Epithelial cell of esophagus (primary cell): ENCODE data around the gene ZNF554.

ENCODE experiments used
- DNase-seq: peaks from one replicate; pipeline ENCODE4 v3.0.0; 2010; ENCODE audit warnings: low read depth
- H3K4me3 ChIP-seq: 2 replicates; pipeline ENCODE4 v1.5.1; 2011; ENCODE audit warnings: mild to moderate bottlenecking, low read length, control low read depth
- CTCF ChIP-seq: IDR thresholded peaks from 2 replicates; pipeline ENCODE4 v1.5.1; 2011; ENCODE audit warnings: low read depth, mild to moderate bottlenecking, low read length, control low read depth, inconsistent platforms; ENCODE audit not compliant: insufficient read depth; ENCODE audit errors: missing control alignments

ZNF554 gene

DNA sequence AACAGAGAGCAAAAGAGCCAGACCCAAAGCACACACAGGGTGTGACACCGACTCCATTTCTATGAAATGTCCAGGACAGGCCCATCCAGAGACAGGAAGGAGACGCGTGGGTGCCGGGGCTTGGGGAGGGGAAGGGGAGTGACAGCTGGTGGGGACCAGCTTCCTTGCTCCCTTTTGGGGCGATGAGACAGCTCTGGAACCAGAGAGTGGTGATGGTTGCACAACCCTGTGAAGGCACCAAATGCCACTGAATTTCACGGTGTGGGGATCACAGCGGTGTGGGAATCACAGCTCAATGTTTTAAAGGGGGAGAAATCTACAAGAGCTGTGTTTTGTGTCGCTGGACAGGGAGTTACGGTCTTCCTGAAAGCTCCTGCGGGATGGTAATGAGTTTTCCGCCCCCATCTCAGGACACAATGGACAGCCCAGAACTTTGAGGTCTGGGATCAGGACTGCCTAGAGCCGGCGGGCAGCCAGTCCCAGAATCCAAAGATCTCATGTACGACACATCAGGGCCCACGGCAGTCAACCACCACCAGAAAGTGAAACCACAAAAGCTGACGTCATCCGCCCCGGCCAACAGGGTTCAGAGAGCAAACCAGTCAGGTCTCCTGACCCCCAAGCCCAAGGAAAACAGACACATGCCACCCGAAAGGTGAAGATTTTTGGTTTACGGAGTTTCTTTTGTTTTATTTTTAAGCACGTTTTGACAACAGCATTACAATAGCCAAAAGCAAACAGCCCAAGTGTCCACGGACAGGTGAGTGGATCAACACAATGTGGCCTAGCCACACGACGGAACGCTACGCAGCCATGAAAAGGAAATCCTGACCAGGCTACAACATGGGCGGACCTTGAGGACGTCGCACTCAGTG is 43.9 kb upstream of the ZNF554 start:
- no peak for TF ChIP-seq CTCF
- no peak for DNase-seq
- H3K4me3 ChIP-seq = no peak overlapping the region

DNA sequence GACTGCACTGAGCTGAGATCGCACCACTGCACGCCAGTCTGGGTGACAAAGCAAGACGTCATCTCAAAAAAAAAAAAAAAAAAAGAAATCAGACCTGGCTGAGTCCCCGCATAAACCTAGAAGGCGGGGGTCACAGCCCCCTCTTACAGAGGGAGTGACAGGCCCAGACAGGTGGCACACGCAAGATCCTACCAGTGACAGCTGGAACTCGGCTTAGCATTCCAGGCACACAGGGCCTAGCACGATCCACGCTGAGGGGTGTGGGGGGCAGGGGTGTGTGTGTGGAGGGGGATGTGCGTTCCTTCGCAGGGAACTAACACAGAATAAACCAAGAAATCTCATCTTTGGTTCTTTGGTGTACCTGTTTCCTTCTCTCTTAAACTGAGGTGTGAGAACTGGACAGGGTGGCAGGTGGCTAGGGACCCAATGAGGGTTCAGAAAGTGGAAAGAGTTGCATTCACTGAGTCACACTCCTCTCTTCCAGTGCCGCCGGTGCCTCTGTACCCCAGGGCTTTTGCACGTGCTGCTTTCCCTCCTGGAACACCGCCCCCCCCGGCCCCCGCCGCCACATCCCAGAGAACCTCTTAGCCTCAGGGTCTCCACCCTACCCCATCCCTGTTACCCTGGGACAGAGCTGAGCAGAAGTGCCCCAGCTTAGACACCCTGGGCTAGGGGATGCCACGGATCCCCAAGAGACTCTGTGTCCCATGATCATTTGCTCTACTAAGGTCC is 41.5 kb upstream of the ZNF554 start:
- TF ChIP-seq CTCF = no peak
- no peak overlapping the region for H3K4me3 ChIP-seq
- DNase-seq = no peak

DNA sequence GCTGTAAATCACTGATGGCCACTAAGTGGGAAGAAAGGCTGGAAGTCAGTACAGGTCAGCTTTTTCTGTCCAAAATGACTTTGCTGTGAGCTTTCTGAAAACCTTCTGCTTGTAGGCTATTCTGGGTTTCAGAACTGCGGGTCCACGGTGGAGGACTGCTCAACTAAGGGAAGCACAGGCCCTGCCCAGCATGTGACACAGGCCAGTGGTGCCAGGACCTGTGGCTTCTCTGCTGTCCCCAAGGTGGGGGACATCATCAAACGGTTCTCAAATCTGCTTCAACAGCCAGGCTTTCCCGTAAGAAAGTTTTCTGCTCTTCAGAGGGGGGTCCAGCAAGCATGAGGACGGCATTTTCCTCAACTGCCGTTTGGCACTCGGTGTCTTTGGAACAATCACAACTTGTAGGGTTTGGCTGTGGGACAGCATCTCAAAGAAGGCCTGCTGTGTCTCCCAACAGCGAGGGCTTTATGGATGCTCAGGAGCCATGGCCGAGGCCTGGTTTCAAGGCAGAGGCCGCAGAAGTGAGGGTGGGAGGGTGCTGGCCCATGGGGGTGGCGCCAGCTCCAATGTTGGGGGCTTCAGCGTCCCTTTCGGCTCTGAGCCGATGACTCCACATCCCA is 40.4 kb upstream of the ZNF554 start:
- TF ChIP-seq CTCF = no peak
- no peak for DNase-seq
- H3K4me3 ChIP-seq = no peak overlapping the region

GRCh38 chr19:2780284-2780683 is 39.4 kb upstream of the ZNF554 start:
- DNase-seq = no peak
- H3K4me3 ChIP-seq = no peak overlapping the region
- TF ChIP-seq CTCF = no peak

GRCh38 chr19:2782329-2782935 is 37.2 kb upstream of the ZNF554 start:
- DNase-seq = no peak
- H3K4me3 ChIP-seq = peak overlapping the region; percentile 90
- TF ChIP-seq CTCF = no peak

DNA sequence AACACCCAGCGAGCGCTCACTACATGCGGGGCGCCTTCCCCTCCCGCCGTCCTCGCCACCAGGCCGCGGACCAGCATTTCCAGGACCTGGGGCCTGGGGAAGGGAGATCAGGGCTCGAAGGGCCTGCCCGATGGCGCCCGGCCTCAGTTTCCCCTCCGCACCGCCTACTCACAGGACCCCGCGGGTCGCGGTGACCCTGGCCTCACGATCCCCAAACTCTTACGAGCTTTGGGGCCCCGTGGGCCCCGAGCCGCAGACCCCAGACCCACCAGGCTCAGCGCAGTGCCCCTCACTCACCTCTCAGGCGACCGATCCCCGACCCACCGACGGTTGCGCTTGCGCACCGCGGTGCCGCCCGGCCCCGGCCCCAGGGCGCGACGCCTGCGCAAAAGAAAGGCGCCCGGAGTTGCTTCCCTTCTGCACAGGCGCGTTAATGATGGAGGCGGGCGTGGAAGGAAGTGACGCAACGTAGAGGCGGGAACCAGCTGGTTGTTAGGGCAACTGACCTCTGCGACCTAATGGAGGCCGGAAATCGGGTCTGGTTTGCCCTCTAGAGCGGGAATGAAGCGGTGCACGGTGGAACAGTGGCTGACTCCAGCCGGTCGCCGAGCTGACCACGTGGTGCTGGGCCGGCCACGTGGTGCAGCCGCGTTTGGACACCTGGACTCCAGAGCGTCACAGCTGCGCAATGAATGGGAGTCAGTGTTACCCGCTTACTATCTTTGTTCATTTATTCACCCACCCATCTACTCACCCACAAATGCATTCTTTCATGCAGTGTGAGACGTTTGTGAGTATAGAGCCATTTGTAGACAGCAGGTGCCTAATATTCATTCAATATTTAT is 36.5 kb upstream of the ZNF554 start, which contains the start of gene SGTA:
SGTA (minus strand) TSS at position 338 of the 845 bp plus-strand sequence. CDS start 14,205 bp downstream, outside the sequence.
- peak within 1 kb of the TSS; percentile 90 for H3K4me3 ChIP-seq
- peak; percentile 99 for DNase-seq
- peak; percentile 26 for TF ChIP-seq CTCF
